GM21381 (cell line): ENCODE data around the gene PLXNA1.

Source experiments
- ATAC-seq: cut with Tn5 transposase; IDR thresholded peaks from one replicate; pipeline ENCODE4 v1.9.1; 2021; ENCODE audit warnings: mild to moderate bottlenecking, moderate library complexity; ENCODE audit not compliant: unreplicated experiment

The PLXNA1 gene

GRCh38 chr3:126952261-126952982 lies 30.5 kb upstream of the PLXNA1 start:
- ATAC-seq, result no peak

GRCh38 chr3:126952983-126953660 lies 29.8 kb upstream of the PLXNA1 start:
- no peak for ATAC-seq

- ATAC-seq, result peak; percentile 36
These were observed 28.6 kb upstream of the PLXNA1 start for GRCh38 chr3:126954141-126954842.

- peak; percentile 56 for ATAC-seq
These were observed 27.7 kb upstream of the PLXNA1 start for GRCh38 chr3:126955004-126955790.

GRCh38 chr3:126956361-126956760 lies 26.6 kb upstream of the PLXNA1 start:
- ATAC-seq, result no peak

GRCh38 chr3:126956866-126957650 lies 25.9 kb upstream of the PLXNA1 start:
- no peak for ATAC-seq

- ATAC-seq, result no peak
These were observed 24.9 kb upstream of the PLXNA1 start for GRCh38 chr3:126957776-126958637.

- no peak for ATAC-seq
These were observed 24.3 kb upstream of the PLXNA1 start for GRCh38 chr3:126958638-126959085.

GRCh38 chr3:126959136-126959920 lies 23.6 kb upstream of the PLXNA1 start:
- no peak for ATAC-seq

- ATAC-seq, result no peak
These were observed 22.9 kb upstream of the PLXNA1 start for GRCh38 chr3:126959921-126960603.

- ATAC-seq, result no peak
These were observed 22.3 kb upstream of the PLXNA1 start for GRCh38 chr3:126960604-126960995.

GRCh38 chr3:126961191-126961790 lies 21.6 kb upstream of the PLXNA1 start:
- no peak for ATAC-seq

GRCh38 chr3:126961791-126962461 lies 21.0 kb upstream of the PLXNA1 start:
- ATAC-seq, result no peak

GRCh38 chr3:126962756-126963155 lies 20.2 kb upstream of the PLXNA1 start:
- ATAC-seq, result no peak

GRCh38 chr3:126963261-126964190 lies 19.4 kb upstream of the PLXNA1 start:
- ATAC-seq, result no peak

GRCh38 chr3:126964261-126964660 lies 18.7 kb upstream of the PLXNA1 start:
- ATAC-seq, result no peak
